DOHH2 (cell line): ENCODE data around the gene CD34.
A peak's percentile ranks its signal among the peaks of the same experiment; 100 is the strongest.
"Not testable (repeated sequence)": the region's sequence is repeated elsewhere in the genome, so short reads cannot be mapped to it uniquely, and the experiment has no call there.

Experiments
- H3F3A ChIP-seq: fragments of 200-600 bp; sonication (generic), shearing (Covaris generic); 2 replicates; pipeline ENCODE4 v1.6.0; 2016; ENCODE audit warnings: antibody characterized with exemption, mild to moderate bottlenecking; ENCODE audit not compliant: control insufficient read depth, insufficient read depth
- H3K27ac ChIP-seq: fragments of 200-600 bp; sonication (generic); 2 replicates; pipeline ENCODE4 v1.5.1; 2014; ENCODE audit warnings: low read depth, mild to moderate bottlenecking, low read length, moderate library complexity
- H3K27me3 ChIP-seq: fragments of 200-600 bp; sonication (generic); 2 replicates; pipeline ENCODE4 v1.6.1; 2014; ENCODE audit warnings: mild to moderate bottlenecking, low read length, mixed read lengths; ENCODE audit not compliant: control insufficient read depth
- H3K36me3 ChIP-seq: fragments of 200-600 bp; sonication (generic); 2 replicates; pipeline ENCODE4 v1.6.1; 2014; ENCODE audit warnings: mild to moderate bottlenecking, low read length, moderate library complexity, mixed read lengths; ENCODE audit not compliant: control insufficient read depth
- H3K4me1 ChIP-seq: fragments of 200-600 bp; sonication (generic); 2 replicates; pipeline ENCODE4 v1.6.1; 2014; ENCODE audit warnings: mild to moderate bottlenecking, low read length, mixed read lengths; ENCODE audit not compliant: control insufficient read depth
- H3K4me2 ChIP-seq: fragments of 200-600 bp; sonication (generic); 2 replicates; pipeline ENCODE4 v1.6.0; 2014; ENCODE audit warnings: mild to moderate bottlenecking, low read length, moderate library complexity
- H3K4me3 ChIP-seq: fragments of 200-600 bp; sonication (generic); 2 replicates; pipeline ENCODE4 v1.5.1; 2014; ENCODE audit warnings: mild to moderate bottlenecking, low read length, mixed read lengths
- H3K79me2 ChIP-seq: fragments of 200-600 bp; sonication (generic); 2 replicates; pipeline ENCODE4 v1.6.1; 2014; ENCODE audit warnings: mild to moderate bottlenecking, low read length, mixed read lengths; ENCODE audit not compliant: control insufficient read depth
- H3K9me2 ChIP-seq: fragments of 200-600 bp; sonication (generic); replicated peaks from 2 replicates; pipeline ENCODE4 v1.6.1; 2014; ENCODE audit warnings: mild to moderate bottlenecking, low read length, mixed read lengths; ENCODE audit not compliant: control insufficient read depth
- H3K9me3 ChIP-seq: fragments of 200-600 bp; sonication (generic); 2 replicates; pipeline ENCODE4 v1.6.1; 2014; ENCODE audit warnings: antibody characterized with exemption, low read length, mixed read lengths; ENCODE audit not compliant: control insufficient read depth, insufficient read depth
- H4K20me1 ChIP-seq: fragments of 200-600 bp; sonication (generic); 2 replicates; pipeline ENCODE4 v1.6.0; 2014; ENCODE audit warnings: low read depth, mild to moderate bottlenecking, antibody characterized with exemption, low read length, moderate library complexity; ENCODE audit not compliant: control insufficient read depth, insufficient read depth
- EZH2phosphoT487 ChIP-seq: fragments of 200-600 bp; sonication (generic); IDR thresholded peaks from 2 replicates; pipeline ENCODE4 v1.6.1; 2017; ENCODE audit warnings: borderline replicate concordance, mild to moderate bottlenecking, antibody characterized with exemption, low read length, moderate library complexity, mixed read lengths
- TF ChIP-seq, protein P1 (sequence below): fragments of 200-600 bp; sonication (generic); IDR thresholded peaks from one replicate; pipeline ENCODE4 v1.5.1; 2014; ENCODE audit warnings: antibody characterized with exemption, mild to moderate bottlenecking, low read depth, low read length; ENCODE audit not compliant: poor library complexity, severe bottlenecking

The CD34 gene

DNA sequence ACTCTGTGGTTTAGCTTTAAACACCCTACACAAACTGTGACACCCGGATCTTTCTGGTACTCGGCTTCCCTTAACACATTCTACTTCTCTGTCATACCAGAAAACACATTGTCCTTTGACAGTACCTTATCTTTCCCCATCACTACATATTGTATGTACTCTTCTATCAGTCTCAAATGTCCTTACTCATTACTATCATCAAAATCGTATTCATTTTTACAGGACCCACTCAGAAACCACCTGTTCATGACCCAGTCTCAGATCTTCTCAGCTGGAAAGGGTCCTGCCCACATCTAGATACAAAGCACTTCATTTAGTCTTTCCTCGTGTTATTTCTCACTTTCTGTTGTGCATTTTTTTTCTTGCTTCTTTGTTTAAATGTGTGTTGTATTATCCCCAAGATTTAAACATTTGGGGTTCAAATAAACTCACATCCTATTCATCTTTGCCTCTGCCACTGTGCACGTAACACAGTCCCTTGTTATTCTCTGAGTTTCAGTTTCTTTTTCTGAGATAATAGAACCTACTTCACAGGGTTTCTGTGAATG, 27.7 kb downstream of the CD34 start:
- Histone ChIP-seq H3K27me3 (peaks cover 13% of the 10 kb centered on the region), H3K36me3 (no peaks in the 10 kb centered on the region), H3K27ac (no peak overlapping the region), H4K20me1 (no peaks in the 10 kb centered on the region), H3K79me2 (no peaks in the 10 kb centered on the region), H3K9me2 (no peaks in the 10 kb centered on the region), H3K4me1 (peaks cover 7% of the 10 kb centered on the region; the same call in 1 of the 2 replicates), H3K4me2 (peak overlapping the region; percentile 31), H3K9me3 (no peaks in the 10 kb centered on the region), H3K4me3 (no peak overlapping the region), H3F3A (no peaks in the 10 kb centered on the region)
- TF ChIP-seq, protein P1, sequence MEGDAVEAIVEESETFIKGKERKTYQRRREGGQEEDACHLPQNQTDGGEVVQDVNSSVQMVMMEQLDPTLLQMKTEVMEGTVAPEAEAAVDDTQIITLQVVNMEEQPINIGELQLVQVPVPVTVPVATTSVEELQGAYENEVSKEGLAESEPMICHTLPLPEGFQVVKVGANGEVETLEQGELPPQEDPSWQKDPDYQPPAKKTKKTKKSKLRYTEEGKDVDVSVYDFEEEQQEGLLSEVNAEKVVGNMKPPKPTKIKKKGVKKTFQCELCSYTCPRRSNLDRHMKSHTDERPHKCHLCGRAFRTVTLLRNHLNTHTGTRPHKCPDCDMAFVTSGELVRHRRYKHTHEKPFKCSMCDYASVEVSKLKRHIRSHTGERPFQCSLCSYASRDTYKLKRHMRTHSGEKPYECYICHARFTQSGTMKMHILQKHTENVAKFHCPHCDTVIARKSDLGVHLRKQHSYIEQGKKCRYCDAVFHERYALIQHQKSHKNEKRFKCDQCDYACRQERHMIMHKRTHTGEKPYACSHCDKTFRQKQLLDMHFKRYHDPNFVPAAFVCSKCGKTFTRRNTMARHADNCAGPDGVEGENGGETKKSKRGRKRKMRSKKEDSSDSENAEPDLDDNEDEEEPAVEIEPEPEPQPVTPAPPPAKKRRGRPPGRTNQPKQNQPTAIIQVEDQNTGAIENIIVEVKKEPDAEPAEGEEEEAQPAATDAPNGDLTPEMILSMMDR: no peak
- no peak for TF ChIP-seq EZH2phosphoT487

DNA sequence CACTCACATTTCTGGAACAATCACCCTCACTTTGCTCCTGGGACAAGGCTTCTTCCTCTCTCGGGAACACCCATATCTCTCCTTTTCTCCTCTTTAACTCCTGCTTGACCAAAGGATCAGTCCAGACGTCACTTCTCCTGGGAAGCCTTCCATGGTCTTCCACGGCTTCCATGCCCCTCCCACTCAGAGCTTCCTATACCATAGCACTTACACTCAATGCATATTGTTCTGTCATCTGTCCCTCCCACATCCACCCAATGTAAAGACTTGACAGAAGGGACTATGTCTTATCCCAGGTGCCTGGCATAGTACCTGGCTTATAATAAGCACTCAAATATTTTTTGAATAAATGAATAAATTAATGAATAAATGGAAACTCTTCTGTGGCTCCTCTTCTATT, 28.2 kb downstream of the CD34 start:
- H3K27me3 ChIP-seq: peaks cover 13% of the 10 kb centered on the region
- H3K4me1 ChIP-seq: peaks cover 6% of the 10 kb centered on the region; the same call in 1 of the 2 replicates
- no peaks in the 10 kb centered on the region for H4K20me1 ChIP-seq
- H3K4me3 ChIP-seq: no peak overlapping the region
- H3K4me2 ChIP-seq: no peak overlapping the region
- TF ChIP-seq, protein P1: no peak
- H3F3A ChIP-seq: no peaks in the 10 kb centered on the region
- no peaks in the 10 kb centered on the region for H3K36me3 ChIP-seq
- no peaks in the 10 kb centered on the region for H3K9me3 ChIP-seq
- no peaks in the 10 kb centered on the region for H3K9me2 ChIP-seq
- no peaks in the 10 kb centered on the region for H3K79me2 ChIP-seq
- H3K27ac ChIP-seq: no peak overlapping the region

DNA sequence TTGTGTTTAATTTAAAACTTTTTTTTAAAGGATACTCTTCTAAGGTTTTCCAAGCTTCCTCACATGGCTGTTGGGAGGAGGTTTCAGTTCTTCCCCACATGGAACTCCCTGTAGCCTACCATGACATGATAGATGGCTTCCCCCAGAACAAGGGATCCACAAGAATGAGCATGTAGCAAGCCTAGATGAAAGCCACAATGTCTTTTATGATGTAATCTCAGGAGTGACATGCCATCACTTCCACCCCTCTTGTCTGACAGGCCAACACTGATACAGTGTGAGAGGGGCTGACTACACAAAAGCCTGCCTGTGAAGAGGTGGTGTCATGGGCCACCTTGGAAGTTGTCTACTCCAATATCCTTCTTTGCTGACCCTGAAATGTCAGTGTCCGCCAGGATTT, 32.0 kb downstream of the CD34 start:
- H3K4me1 ChIP-seq: peaks cover 4% of the 10 kb centered on the region; the same call in 1 of the 2 replicates
- no peaks in the 10 kb centered on the region for H3K36me3 ChIP-seq
- TF ChIP-seq, protein P1: no peak
- TF ChIP-seq EZH2phosphoT487: no peak
- H3K9me2 ChIP-seq: no peaks in the 10 kb centered on the region
- no peak overlapping the region for H3K27ac ChIP-seq
- H3K4me3 ChIP-seq: no peak overlapping the region
- H3K9me3 ChIP-seq: no peaks in the 10 kb centered on the region
- no peaks in the 10 kb centered on the region for H3F3A ChIP-seq
- no peaks in the 10 kb centered on the region for H4K20me1 ChIP-seq
- H3K4me2 ChIP-seq: no peak overlapping the region
- peaks cover 13% of the 10 kb centered on the region for H3K27me3 ChIP-seq
- H3K79me2 ChIP-seq: no peaks in the 10 kb centered on the region

DNA sequence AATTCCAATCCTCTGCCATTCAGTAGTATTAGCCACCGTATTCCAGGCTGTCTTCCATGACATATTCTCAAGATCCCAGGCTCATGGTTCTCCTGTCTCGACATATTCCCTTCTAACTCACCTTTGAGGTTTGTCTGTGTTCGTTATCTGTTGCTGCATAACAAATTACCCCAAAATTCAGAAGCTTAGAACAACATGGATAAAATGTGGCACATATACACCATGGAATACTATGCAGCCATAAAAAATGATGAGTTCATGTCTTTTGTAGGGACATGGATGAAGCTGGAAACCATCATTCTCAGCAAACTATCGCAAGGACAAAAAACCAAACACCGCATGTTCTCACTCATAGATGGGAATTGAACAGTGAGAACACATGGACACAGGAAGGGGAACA, 33.0 kb downstream of the CD34 start:
- not testable (repeated sequence) for H3K27ac ChIP-seq, H3K9me2 ChIP-seq, H3F3A ChIP-seq, H4K20me1 ChIP-seq, H3K79me2 ChIP-seq, H3K4me2 ChIP-seq, H3K9me3 ChIP-seq, H3K4me1 ChIP-seq, H3K4me3 ChIP-seq, H3K36me3 ChIP-seq
- H3K27me3 ChIP-seq: peaks cover 13% of the 10 kb centered on the region
